ENCODE results near the gene TTC39B.

Gene TTC39B

GRCh38 chr9:15306757-15307522 is at the start of gene TTC39B:
TTC39B (minus strand) TSS chr9:15307216; CDS start chr9:15307125, 91 bp downstream.
- Histone ChIP-seq H3K9ac (no peak within 1 kb of the TSS), H3K9me3 (ENCODE audit: control insufficient read depth, low read length) (no peaks in the 10 kb centered on the region), H3K79me2 (no peaks in the 10 kb centered on the region), H2AFZ (peak within 1 kb of the TSS; percentile 97), H3K27me3 (ENCODE audit: control insufficient read depth, insufficient read depth, low read length) (no peaks in the 10 kb centered on the region), H3K4me2 (ENCODE audit: low read length) (peak within 1 kb of the TSS; percentile 72), H3K4me3 (ENCODE audit: low read depth, low read length) (peak within 1 kb of the TSS; percentile 77), H3K27ac (peak within 1 kb of the TSS; percentile 67), H3K36me3 (ENCODE audit: control insufficient read depth, insufficient read depth, low read length) (no peaks in the 10 kb centered on the region), H3K4me1 (no peaks in the 10 kb centered on the region)
- peak; percentile 9 for TF ChIP-seq CTCF (IDR thresholded peaks at IDR 0.05)

GRCh38 chr9:15355669-15356068 is 48.7 kb upstream of the TTC39B start:
- H3K4me1 ChIP-seq, result no peaks in the 10 kb centered on the region
- H3K9me3 ChIP-seq (ENCODE audit: control insufficient read depth, low read length), result no peaks in the 10 kb centered on the region
- no peaks in the 10 kb centered on the region for H3K27me3 ChIP-seq (ENCODE audit: control insufficient read depth, insufficient read depth, low read length)
- H3K9ac ChIP-seq, result no peak overlapping the region
- H3K36me3 ChIP-seq (ENCODE audit: control insufficient read depth, insufficient read depth, low read length), result no peaks in the 10 kb centered on the region
- H3K79me2 ChIP-seq, result no peaks in the 10 kb centered on the region
- H3K4me2 ChIP-seq (ENCODE audit: low read length), result no peak overlapping the region
- no peak overlapping the region for H3K27ac ChIP-seq
- no peak for TF ChIP-seq CTCF (IDR thresholded peaks at IDR 0.05)
- no peak overlapping the region for H3K4me3 ChIP-seq (ENCODE audit: low read depth, low read length)
- H2AFZ ChIP-seq, result no peak overlapping the region

- Histone ChIP-seq H3K79me2 (no peaks in the 10 kb centered on the region), H3K4me1 (no peaks in the 10 kb centered on the region), H3K36me3 (ENCODE audit: control insufficient read depth, insufficient read depth, low read length) (no peaks in the 10 kb centered on the region), H3K27me3 (ENCODE audit: control insufficient read depth, insufficient read depth, low read length) (no peaks in the 10 kb centered on the region), H3K4me2 (ENCODE audit: low read length) (no peak overlapping the region), H3K9me3 (ENCODE audit: control insufficient read depth, low read length) (no peaks in the 10 kb centered on the region), H2AFZ (no peak overlapping the region), H3K27ac (no peak overlapping the region), H3K4me3 (ENCODE audit: low read depth, low read length) (no peak overlapping the region), H3K9ac (no peak overlapping the region)
- no peak for TF ChIP-seq CTCF (IDR thresholded peaks at IDR 0.05)
These were observed 47.7 kb upstream of the TTC39B start for GRCh38 chr9:15354713-15355112.

GRCh38 chr9:15353892-15354291 is 46.9 kb upstream of the TTC39B start:
- no peaks in the 10 kb centered on the region for H3K9me3 ChIP-seq (ENCODE audit: control insufficient read depth, low read length)
- H3K27ac ChIP-seq, result no peak overlapping the region
- no peak overlapping the region for H3K9ac ChIP-seq
- no peak overlapping the region for H2AFZ ChIP-seq
- H3K4me1 ChIP-seq, result no peaks in the 10 kb centered on the region
- no peaks in the 10 kb centered on the region for H3K36me3 ChIP-seq (ENCODE audit: control insufficient read depth, insufficient read depth, low read length)
- no peaks in the 10 kb centered on the region for H3K79me2 ChIP-seq
- no peak for TF ChIP-seq CTCF (IDR thresholded peaks at IDR 0.05)
- no peaks in the 10 kb centered on the region for H3K27me3 ChIP-seq (ENCODE audit: control insufficient read depth, insufficient read depth, low read length)
- H3K4me3 ChIP-seq (ENCODE audit: low read depth, low read length), result no peak overlapping the region
- H3K4me2 ChIP-seq (ENCODE audit: low read length), result no peak overlapping the region

GRCh38 chr9:15352306-15352705 is 45.3 kb upstream of the TTC39B start:
- no peaks in the 10 kb centered on the region for H3K4me1 ChIP-seq
- no peak overlapping the region for H2AFZ ChIP-seq
- H3K27ac ChIP-seq, result no peak overlapping the region
- H3K9ac ChIP-seq, result no peak overlapping the region
- no peak overlapping the region for H3K4me2 ChIP-seq (ENCODE audit: low read length)
- no peaks in the 10 kb centered on the region for H3K36me3 ChIP-seq (ENCODE audit: control insufficient read depth, insufficient read depth, low read length)
- TF ChIP-seq CTCF (IDR thresholded peaks at IDR 0.05), result no peak
- no peaks in the 10 kb centered on the region for H3K9me3 ChIP-seq (ENCODE audit: control insufficient read depth, low read length)
- no peaks in the 10 kb centered on the region for H3K79me2 ChIP-seq
- no peaks in the 10 kb centered on the region for H3K27me3 ChIP-seq (ENCODE audit: control insufficient read depth, insufficient read depth, low read length)
- no peak overlapping the region for H3K4me3 ChIP-seq (ENCODE audit: low read depth, low read length)
